HG02970 (cell line): ENCODE measurements around the gene LY86.

Experiments
- ATAC-seq: cut with Tn5 transposase; IDR thresholded peaks from one replicate; pipeline ENCODE4 v1.9.1; 2021; ENCODE audit warnings: mild to moderate bottlenecking, moderate library complexity, moderate number of reproducible peaks; ENCODE audit not compliant: unreplicated experiment, low FRiP score

LY86 gene

GRCh38 chr6:6676910-6677441 is 88.5 kb downstream of the LY86 start:
- no peak for ATAC-seq

GRCh38 chr6:6678185-6678671 is 89.7 kb downstream of the LY86 start:
- ATAC-seq: no peak

GRCh38 chr6:6678811-6679210 is 90.3 kb downstream of the LY86 start:
- ATAC-seq: no peak

GRCh38 chr6:6679633-6680032 is 91.1 kb downstream of the LY86 start:
- ATAC-seq: no peak

GRCh38 chr6:6680526-6680925 is 92.0 kb downstream of the LY86 start:
- no peak for ATAC-seq

- ATAC-seq: no peak
Observed at GRCh38 chr6:6681075-6681849, 92.7 kb downstream of the LY86 start.

GRCh38 chr6:6682225-6682624 is 93.7 kb downstream of the LY86 start:
- no peak for ATAC-seq

GRCh38 chr6:6683969-6684833 is 95.7 kb downstream of the LY86 start:
- ATAC-seq: peak; percentile 81

- ATAC-seq: no peak
Observed at GRCh38 chr6:6685249-6686040, 96.9 kb downstream of the LY86 start.

GRCh38 chr6:6686176-6686575 is 97.7 kb downstream of the LY86 start:
- ATAC-seq: no peak

GRCh38 chr6:6686748-6687601 is 98.5 kb downstream of the LY86 start:
- ATAC-seq: no peak

GRCh38 chr6:6688283-6688682 is 99.8 kb downstream of the LY86 start:
- no peak for ATAC-seq

GRCh38 chr6:6688951-6689350 is 100.4 kb downstream of the LY86 start:
- ATAC-seq: no peak

GRCh38 chr6:6689400-6690143 is 101.1 kb downstream of the LY86 start:
- ATAC-seq: no peak

GRCh38 chr6:6690144-6690483 is 101.6 kb downstream of the LY86 start:
- no peak for ATAC-seq

GRCh38 chr6:6694368-6694780 is 105.9 kb downstream of the LY86 start:
- ATAC-seq: no peak

GRCh38 chr6:6694825-6695624 is 106.5 kb downstream of the LY86 start:
- ATAC-seq: no peak

GRCh38 chr6:6695625-6696276 is 107.2 kb downstream of the LY86 start:
- ATAC-seq: no peak
